Dedifferentiated amniotic fluid mesenchymal stem cell (primary cell): Measurements from ENCODE around the gene MTF2.

Experiments
- DNase-seq: peaks from one replicate; pipeline ENCODE4 v3.0.0-alpha.2; 2016; ENCODE audit errors: extremely low spot score

The MTF2 gene

DNA sequence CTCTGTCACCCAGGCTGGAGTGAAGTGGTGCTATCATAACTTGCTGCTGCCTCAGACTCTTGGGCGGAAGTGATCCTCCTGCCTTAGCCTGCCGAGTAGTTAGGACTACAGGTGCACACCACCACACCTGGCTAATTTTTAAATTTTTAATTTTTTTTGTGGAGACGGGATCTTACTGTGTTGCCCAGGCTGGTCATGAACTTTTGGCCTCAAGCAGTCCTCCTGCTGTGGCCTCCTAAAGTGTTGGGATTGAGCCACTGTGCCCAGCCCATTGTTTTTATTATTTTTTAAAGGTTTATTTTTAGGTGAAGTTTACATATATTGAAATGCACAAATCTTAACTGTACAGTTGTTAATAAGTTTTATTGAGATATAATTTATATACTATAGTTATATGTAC is 3.2 kb downstream of the MTF2 start:
- no peak for DNase-seq

DNA sequence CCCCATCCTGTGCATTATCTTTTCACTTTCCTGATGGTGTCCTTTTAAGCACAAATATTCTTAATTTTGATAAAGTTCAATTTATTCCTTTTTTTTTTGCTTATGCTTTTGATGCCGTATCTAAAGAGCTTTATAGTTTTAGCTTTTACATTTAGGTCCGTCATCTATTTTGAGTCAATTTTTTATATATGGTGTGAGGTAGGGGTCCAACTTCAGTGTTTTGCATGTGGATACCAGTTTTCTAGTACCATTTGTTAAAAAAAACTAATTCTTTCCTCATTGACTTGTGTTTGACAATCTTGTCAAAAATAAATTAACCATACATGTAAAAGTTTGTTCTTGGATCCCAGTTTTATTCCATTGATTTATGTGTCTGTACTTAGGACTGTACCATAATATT is 4.9 kb downstream of the MTF2 start:
- DNase-seq: no peak

DNA sequence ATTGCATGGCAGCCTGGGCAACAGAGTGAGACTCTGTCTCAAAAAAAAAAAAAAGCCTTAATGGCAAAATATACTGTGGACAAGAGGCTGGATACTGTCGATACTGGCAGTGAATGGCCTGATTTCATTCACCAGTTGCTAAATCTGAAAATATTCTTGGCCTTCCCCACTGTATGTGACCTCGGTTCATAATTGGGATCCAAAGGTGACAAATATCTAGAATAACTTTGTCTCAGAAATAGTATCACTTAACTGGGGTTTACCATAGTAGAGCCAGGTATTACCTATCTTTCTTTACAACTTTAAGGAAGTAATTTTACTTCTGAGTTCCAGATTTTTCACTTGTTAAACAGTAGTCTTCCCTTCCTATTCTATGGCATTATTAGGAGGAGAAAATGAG is 8.4 kb downstream of the MTF2 start:
- no peak for DNase-seq

DNA sequence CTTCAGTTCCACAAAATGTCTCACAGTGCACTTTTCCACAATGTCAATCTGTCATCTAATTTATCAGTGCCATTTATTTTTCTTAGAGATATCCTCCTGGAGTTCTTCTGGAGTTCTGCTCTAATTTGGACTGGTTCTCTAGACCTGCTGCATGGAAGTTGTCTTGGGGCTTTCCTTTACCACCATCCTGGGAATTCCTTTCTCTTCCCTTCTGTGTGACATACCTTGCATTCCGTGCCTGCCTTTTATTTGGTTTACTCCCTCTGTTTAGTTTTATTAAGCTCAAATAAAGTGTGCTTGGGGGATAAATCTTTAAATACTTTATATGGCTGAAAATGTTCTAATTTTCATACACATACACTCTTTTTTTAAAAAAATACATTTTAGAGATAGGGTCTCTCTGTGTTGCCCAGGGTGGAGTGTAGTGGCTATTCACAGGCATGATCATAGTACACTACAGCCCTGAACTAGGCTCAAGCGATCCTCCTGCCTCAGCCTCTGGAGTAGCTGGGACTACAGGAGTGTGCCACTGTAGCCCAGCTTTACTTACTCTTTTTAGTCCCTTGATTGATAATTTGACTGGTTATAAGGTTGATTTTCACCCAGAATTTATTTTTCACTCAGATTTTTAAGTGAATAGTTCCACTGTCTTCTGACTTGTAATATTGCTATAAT is 14.4 kb downstream of the MTF2 start:
- DNase-seq: no peak

DNA sequence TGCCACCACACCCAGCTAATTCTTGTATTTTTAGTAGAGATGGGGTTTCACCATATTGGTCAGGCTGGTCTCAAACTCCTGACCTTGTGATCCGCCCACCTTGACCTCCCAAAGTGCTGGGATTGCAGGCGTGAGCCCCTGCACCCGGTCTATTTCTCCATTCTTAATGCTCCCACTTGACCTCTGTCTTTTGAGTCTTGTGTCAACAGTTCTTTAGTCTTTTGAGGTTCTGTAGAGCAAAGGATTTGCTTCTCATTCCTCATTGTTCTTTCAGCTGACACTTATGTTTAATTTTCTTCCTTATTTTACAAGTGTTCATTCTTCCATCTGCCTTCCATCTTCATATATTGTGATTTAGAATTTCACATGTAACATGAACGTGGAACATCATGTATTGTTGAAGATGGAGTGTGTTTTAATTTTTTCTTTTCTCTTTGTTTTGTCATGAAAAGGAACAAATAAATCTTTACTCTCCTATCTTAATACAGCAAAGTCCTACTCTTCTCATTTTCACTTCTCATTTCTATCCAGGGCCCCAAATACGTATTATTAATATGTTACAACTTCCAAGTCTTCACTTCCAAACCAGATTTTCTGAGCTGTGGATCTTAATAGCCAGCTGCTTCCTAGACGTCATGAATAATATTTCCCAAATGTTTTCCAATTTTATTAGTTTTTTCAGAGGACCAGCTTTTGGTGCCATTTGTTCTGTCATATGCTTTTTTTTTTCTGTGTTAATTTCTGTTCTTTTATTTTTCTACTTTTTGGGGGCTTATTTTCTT is 16.9 kb downstream of the MTF2 start:
- DNase-seq: no peak

DNA sequence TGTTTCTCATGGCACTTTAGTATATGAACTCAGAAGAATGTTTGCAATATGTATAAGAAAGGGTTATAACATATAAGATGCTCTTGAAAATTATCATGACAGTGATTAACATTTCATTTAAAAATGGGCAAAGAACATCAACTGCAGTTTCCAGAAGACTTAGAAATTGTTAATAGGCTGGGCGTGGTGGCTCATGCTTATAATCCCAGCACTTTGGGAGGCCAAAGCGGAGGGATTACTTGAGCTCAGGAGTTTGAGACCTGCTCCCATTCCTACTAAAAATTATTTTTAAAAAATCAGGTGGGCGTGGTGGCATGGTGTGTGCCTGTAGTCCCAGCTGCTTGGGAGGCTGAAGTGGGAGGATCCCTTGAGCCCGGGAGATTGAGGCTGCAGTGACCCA is 23.1 kb downstream of the MTF2 start:
- no peak for DNase-seq

DNA sequence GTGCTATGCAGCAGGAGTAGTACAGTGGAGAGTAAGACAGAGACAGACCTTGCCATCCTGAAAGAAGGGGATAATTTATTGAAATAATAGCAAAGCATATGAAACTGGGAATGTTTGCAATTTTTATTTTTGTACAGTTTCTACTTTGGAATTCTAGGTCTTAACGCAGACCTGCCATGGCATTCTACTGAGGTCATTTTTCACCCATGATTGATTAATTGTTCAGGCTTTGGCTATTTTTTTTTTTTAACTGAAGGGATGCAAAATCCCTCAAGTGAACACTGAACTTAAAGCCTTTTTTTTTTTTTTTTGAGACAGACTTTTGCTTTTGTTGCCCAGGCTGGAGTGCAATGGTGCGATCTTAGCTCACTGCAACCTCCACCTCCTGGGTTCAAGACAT is 27.1 kb downstream of the MTF2 start:
- no peak for DNase-seq

DNA sequence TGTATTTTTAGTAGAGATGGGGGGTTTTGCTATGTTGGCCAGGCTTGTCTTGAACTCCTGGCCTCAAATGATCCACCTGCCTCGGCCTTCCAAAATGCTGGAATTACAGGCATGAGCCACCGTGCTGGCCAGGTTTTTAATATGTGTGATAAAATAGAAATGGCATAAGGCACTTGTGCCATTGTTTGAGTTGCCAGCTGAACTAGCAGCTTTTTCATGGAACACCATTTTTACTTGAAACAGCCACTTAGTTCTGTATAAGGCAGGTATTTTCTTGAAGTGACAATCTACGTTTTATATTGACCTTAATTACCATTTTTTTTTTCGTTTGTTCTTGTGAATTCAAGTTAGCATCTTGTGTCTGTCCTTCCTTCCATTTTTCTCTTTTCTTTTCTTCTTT is 28.3 kb downstream of the MTF2 start:
- DNase-seq: no peak

DNA sequence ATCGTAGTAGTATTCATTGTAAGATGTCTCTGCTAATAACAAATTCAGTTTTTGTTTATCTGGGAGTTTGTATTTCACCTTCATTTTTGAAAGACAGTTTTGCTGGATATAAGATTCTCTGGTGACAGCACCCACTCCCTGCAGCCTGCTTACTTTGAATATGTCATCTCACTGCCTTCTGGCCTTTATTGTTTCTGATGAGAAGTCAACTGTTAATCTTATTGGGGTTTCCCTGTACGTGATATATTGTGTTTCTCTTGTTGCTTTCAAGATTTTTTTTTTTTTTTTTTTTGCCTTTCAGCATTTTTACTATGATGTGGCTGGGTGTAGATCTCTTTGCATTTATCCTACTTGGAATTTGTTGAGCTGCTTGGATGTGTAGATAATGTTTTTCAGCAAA is 29.3 kb downstream of the MTF2 start:
- DNase-seq: no peak

DNA sequence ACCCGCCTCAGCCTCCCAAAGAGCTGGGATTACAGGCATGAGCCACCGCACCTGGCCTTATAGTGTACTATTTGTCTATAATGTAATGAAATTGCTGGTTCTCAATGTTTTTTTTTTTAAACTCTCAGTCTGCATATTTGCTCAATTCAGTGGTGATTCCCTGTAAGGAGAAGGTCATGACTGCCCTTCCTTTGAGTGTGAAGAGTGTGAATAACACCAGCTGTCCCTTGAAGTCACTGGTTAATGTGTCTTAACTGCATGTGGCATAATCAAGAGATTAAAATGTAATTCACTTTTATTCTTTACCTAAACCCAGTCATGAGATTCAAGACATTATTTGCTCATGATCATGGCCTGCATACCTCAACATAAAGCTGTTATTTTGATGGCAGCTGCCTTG is 30.5 kb downstream of the MTF2 start:
- no peak for DNase-seq

DNA sequence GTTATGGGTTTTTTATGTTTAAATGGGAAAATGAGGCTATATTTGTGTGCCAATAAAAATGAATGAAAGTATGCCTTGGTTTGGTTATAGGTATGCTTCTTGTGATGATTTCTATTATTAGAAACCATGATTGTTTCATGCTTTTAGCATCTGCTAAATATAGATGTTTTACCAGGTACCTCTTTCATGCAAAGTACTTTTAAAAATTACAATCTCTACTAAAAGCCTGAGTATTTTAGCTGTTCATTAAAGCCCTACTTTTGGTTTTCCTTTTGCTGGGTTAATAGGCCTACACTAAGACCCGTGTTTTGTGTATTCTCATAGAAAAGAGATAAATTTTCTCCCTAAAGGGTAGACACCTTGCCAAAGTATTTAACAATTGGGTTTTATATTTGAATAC is 32.0 kb downstream of the MTF2 start:
- no peak for DNase-seq

DNA sequence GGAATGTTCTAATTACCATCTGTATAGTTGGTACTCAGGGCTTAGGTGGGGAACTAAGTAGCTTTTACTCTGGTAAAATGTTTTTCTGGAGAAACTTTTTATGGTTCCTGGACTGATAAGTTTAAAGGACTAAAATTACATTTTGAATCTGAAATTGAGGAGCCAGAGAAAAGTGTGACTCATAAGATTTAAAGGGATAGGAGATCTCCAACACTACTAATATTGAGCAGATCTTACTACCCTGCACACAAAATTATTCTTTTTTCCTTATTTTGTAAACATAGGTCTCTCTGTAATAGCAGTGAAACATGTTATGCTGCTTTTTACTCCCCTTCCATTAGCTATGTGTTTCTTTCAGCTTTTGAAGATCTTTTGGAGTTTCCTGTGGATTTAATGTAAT is 32.5 kb downstream of the MTF2 start:
- no peak for DNase-seq

DNA sequence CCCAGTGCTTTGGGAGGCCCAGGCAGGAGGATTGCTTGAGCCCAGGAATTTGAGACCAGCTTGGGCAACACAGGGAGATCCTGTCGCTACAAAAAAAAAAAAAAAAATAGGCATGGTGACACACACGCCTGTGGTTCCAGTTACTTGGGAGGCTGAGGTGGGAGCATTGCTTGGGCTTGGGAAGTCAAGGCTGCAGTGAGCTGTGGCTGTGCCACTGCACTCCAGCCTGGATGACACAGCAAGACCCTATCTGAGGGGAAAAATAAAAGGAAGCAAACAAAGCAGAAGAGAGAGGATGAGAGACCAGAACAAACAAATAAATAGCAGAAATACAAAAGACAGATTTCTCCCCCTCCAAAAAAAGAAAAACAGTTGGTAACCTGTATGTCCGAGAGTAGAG is 34.0 kb downstream of the MTF2 start:
- no peak for DNase-seq

DNA sequence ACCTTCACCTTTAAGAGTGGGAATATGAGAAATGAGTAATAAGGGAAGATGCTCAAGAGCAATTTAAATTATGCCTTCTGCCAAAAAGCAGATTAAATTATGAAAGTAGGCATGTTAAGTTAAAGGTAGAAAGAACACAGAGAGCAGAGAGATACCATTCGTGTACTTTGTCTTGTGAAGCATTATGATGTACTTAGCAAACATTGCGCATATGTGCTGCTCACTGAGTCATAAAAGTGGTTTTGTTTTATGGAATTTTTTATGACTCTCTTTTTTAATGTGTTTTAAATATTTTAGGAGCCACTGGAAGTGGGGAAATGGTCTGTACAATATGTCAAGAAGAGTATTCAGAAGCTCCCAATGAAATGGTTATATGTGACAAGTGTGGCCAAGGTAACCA is 35.3 kb downstream of the MTF2 start:
- DNase-seq: no peak

DNA sequence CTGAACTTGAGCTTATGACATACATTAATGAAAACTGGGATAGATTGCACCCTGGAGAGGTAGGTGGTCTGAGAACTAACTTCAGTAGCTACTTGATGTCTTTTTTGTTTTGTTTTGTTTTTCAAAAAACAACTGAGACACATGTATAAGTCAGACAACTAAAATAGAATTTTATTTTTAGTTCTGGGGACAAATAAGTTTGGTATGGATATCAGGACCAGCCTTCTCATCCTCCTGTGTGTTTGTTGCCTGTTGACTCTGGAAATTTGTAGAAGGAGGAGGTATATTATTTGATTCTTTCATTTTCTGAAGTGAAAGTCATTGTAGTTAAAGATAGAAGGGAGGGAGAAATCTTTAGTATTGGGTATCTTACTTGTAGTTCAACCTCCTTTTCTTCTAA is 41.5 kb downstream of the MTF2 start:
- DNase-seq: no peak

DNA sequence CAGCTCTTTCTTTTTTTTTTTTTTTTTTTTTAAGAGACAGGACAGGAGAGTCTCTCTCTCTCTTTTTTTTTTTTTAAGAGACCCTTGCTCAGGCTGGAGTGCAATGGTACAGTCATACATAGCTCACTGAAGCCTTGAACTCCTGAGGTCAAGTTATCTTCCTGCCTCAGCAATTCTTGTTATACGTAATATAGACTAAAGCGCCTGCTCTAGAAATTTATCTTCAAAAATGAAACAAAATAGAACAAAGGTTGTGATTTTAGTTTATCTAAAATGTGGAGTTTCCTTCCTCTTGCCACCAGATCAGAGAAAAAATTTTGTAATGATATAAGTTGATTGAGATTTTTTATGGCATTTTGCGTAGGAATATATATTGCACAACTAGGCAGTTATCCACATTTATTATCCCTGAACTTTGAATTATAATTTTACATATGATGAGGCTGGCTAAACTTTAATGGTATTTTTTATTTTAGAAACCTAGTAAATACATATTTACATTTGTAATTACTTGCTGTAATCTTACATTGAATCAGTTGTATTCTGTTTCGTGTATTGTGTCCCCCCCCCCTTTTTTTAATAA is 44.2 kb downstream of the MTF2 start:
- no peak for DNase-seq

DNA sequence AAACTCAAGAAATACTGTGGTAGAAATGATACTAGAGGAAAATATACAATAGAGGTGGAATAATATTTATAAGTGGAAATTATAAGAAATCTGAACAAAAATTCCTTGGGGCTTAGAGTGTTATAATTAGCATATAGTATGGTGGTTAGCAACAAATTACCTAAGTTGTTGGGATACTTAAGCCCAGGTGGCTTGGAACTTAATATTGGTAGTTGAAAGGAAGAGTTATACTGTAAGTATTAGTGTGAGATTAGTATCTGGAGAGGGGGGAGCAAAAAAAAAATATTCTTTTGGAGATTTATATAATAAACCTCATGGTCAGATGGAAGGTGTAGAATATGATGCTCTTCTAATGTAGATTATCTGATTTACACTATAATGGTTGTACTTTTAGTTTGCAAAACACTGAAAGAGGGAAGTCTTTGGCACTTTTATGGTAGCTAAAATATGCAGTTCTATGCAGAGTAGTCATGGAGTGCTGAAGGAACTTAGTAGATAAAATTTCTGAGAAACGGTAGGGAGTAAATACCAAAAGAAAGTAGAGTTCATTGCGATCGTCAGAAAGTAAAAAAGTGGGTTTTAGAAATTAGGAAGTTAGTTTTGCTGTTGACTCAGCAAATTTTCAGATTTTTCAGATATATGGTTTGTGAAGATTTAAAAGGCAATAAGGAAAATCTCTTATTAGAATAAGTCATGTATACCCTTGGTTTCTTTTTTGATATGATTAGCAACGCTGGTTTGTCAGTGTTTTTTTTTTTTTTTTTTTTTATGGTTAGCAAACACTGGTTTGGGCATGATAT is 45.7 kb downstream of the MTF2 start:
- DNase-seq: no peak

DNA sequence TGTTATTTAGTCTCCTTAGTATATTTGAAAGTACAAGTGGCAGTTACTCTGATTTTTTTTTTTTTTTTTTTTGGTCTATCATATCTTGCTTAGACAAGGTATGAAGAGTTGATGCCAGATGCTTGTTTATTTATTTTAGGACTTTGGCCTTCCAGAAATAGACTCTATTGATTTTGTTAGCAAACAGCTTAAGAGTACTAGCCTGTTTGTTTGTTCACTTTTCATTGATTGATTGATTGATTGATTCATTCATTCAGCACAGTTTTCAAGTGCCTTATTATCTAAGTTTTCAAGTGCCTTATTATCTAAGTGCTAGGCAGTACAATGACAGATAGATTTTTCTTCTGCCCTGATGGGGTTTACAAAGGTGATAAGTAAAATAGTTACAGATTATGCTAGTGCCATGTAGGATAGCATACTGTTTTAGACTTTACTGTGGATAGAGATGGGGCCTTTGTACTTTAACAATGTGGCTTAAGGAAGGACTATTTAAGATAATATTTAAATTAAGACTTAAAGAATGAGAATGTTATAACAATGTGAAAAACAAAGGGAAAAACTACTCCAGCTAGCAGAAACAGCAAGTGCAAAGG is 50.5 kb downstream of the MTF2 start:
- no peak for DNase-seq

DNA sequence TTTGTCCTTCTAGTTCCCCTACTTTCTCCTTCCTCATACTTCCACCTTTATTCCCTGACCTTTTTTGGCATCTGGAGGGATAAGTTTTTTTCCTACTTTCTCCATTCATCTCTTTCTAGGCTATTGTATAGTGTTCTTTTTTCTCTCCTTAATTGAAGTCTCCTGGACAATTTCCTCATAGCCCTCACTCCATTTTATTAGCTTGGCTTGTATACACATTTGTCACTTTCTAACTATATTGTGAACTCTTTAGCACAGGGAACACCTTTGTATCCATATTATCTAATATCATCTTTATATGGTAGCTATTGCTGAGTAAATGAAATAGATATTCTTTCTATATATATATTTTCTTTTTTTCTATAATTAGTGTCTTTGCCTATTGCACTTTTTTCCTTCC is 53.6 kb downstream of the MTF2 start:
- DNase-seq: no peak

DNA sequence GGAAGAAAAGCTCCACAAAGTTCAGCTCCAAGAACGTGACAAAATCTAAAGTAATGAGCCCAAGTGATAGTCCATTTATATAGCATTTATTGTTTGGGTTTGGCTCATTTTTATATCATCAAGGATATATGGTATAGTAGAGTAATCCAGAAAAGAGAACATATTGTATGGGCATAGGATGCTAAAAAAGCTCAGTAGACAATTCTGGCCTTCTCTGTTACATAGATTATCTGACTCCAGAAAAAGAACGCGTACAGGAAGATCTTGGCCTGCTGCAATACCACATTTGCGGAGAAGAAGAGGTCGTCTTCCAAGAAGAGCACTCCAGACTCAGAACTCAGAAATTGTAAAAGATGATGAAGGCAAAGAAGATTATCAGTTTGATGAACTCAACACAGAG is 57.4 kb downstream of the MTF2 start:
- no peak for DNase-seq

DNA sequence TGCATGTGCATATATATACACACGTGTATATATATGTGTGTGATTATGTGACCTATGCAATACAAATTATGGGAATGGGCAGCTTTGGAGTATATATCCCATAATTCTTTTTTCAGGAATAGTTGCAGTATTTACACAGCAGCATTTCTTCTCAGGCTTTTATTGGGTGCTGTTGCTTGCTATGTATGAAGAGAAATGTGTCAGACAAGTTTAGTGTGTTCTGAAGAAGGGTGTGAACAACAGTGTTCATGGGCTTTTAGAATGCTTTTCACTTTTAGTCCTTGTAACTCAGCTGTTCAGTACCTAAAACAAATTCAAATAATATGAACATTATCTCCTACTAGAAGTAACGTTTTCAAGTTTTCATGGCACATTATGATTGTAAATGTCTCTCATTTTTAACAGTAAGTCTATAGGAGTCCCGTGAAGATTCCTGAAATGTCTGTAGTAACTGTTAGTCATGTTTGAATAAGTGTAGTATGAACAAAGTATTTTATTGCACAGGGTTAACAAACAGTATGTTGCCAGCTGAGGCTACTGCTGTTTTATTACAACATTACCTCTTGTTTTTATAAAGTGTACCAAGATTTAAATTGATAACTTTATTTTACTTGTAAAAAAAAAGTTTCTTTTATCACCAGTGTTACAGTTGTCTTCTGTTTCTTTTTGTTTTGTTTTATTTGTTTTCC is 58.7 kb downstream of the MTF2 start:
- DNase-seq: no peak

DNA sequence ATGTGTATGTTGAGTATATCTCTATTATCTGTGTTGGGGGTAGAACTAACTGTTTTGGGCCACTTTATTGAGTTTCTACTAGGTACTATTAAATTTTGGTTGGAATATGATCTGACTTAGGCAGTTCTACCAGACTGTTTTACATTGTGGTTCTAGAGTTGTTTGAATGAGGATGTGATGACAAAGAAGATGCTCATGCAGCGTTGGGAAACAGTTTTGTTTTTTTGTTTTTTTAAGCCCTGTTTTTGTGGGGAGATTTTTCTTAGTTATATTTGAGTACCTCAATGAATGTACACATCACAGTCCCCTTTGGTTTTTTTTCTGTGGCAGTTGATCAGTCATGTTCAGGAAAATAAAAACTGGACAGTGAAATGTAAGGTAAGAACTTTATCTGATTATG is 61.0 kb downstream of the MTF2 start:
- DNase-seq: no peak
